T follicular helper cell (primary cell): ENCODE results near the gene ANXA10.
"Not testable (repeated sequence)": the region's sequence is repeated elsewhere in the genome, so short reads cannot be mapped to it uniquely, and the experiment has no call there.

Source experiments
- DNase-seq: peaks from one replicate; pipeline ENCODE4 v3.0.0-alpha.2; 2020; ENCODE audit warnings: low read depth

Gene ANXA10

GRCh38 chr4:168154546-168155277 lies 62.4 kb downstream of the ANXA10 start:
- DNase-seq: no peak

- no peak for DNase-seq
These were observed 70.3 kb downstream of the ANXA10 start for GRCh38 chr4:168162604-168163003.

GRCh38 chr4:168163106-168163505 lies 70.8 kb downstream of the ANXA10 start:
- no peak for DNase-seq

- DNase-seq: no peak
These were observed 71.7 kb downstream of the ANXA10 start for GRCh38 chr4:168164045-168164444.

- no peak for DNase-seq
These were observed 72.7 kb downstream of the ANXA10 start for GRCh38 chr4:168164915-168165548.

GRCh38 chr4:168167714-168168284 lies 75.5 kb downstream of the ANXA10 start:
- DNase-seq: no peak

GRCh38 chr4:168174308-168174707 lies 82.0 kb downstream of the ANXA10 start:
- DNase-seq: no peak

- no peak for DNase-seq
These were observed 85.3 kb downstream of the ANXA10 start for GRCh38 chr4:168177546-168178149.

- DNase-seq: no peak
These were observed 91.6 kb downstream of the ANXA10 start for GRCh38 chr4:168183717-168184571.

- DNase-seq: no peak
These were observed 96.4 kb downstream of the ANXA10 start for GRCh38 chr4:168188754-168189153.

GRCh38 chr4:168197926-168198325 lies 105.6 kb downstream of the ANXA10 start:
- DNase-seq: no peak

- no peak for DNase-seq
These were observed 107.1 kb downstream of the ANXA10 start for GRCh38 chr4:168199260-168199957.

GRCh38 chr4:168200685-168201084 lies 108.3 kb downstream of the ANXA10 start:
- DNase-seq: no peak

GRCh38 chr4:168203233-168203911 lies 111.0 kb downstream of the ANXA10 start:
- DNase-seq: no peak

- DNase-seq: no peak
These were observed 116.7 kb downstream of the ANXA10 start for GRCh38 chr4:168208957-168209614.

GRCh38 chr4:168212656-168213055 lies 120.3 kb downstream of the ANXA10 start:
- DNase-seq: no peak

- DNase-seq: not testable (repeated sequence)
These were observed 121.2 kb downstream of the ANXA10 start for GRCh38 chr4:168213511-168213910.

GRCh38 chr4:168218645-168219044 lies 126.3 kb downstream of the ANXA10 start:
- no peak for DNase-seq

- no peak for DNase-seq
These were observed 128.6 kb downstream of the ANXA10 start for GRCh38 chr4:168220893-168221292.

- no peak for DNase-seq
These were observed 129.0 kb downstream of the ANXA10 start for GRCh38 chr4:168221301-168221700.
